ENCODE data around the gene CNBD2. TPM values are rescaled to one million over a fixed set of nuclear protein-coding genes. Genes with fewer than 3 reads are reported as not detected.
"Not testable (repeated sequence)": the region's sequence is repeated elsewhere in the genome, so short reads cannot be mapped to it uniquely, and the experiment has no call there.

CNBD2 gene
- total RNA-seq, 2 donors from 2014 or later: 1.0 to 4.0 TPM

- no peak for TF ChIP-seq CTCF (IDR thresholded peaks at IDR 0.05)
- no peaks in the 10 kb centered on the region for H3K36me3 ChIP-seq
These were observed 41.7 kb downstream of the CNBD2 start for GRCh38 chr20:36010076-36010475.

GRCh38 chr20:36010825-36011224 lies 42.4 kb downstream of the CNBD2 start:
- Histone ChIP-seq H3K9me3 (no peaks in the 10 kb centered on the region), H3K36me3 (no peaks in the 10 kb centered on the region), H3K27me3 (no peaks in the 10 kb centered on the region), H3K4me3 (no peak overlapping the region), H3K4me1 (no peaks in the 10 kb centered on the region), H3K27ac (no peak overlapping the region)
- no peak for DNase-seq (ENCODE audit: low spot score)
- TF ChIP-seq CTCF (IDR thresholded peaks at IDR 0.05): no peak

More at GRCh38 chr20:36010076-36010475, 41.7 kb downstream of the CNBD2 start:
- no peaks in the 10 kb centered on the region for H3K4me1 ChIP-seq
- H3K9me3 ChIP-seq: no peaks in the 10 kb centered on the region
- no peak overlapping the region for H3K27ac ChIP-seq
- DNase-seq (ENCODE audit: low spot score): no peak
- no peaks in the 10 kb centered on the region for H3K27me3 ChIP-seq
- no peak overlapping the region for H3K4me3 ChIP-seq

GRCh38 chr20:36015806-36016403 lies 47.5 kb downstream of the CNBD2 start:
- Histone ChIP-seq H3K36me3 (no peaks in the 10 kb centered on the region), H3K4me1 (peaks cover 0 to 8% of the 10 kb centered on the region in 2 donors), H3K27ac (no peak overlapping the region), H3K4me3 (no peak overlapping the region), H3K27me3 (no peaks in the 10 kb centered on the region), H3K9me3 (no peaks in the 10 kb centered on the region)
- DNase-seq (ENCODE audit: low spot score): no peak
- no peak for TF ChIP-seq CTCF (IDR thresholded peaks at IDR 0.05)

- Histone ChIP-seq H3K27me3 (no peaks in the 10 kb centered on the region), H3K27ac (no peak overlapping the region), H3K4me1 (peaks cover 0 to 8% of the 10 kb centered on the region in 2 donors), H3K36me3 (no peaks in the 10 kb centered on the region), H3K9me3 (no peaks in the 10 kb centered on the region), H3K4me3 (no peak overlapping the region)
- DNase-seq (ENCODE audit: low spot score): no peak
- TF ChIP-seq CTCF (IDR thresholded peaks at IDR 0.05): no peak
These were observed 48.9 kb downstream of the CNBD2 start for GRCh38 chr20:36017048-36017951.

GRCh38 chr20:36018208-36018988 lies 50.0 kb downstream of the CNBD2 start:
- H3K9me3 ChIP-seq: no peaks in the 10 kb centered on the region
- no peak for DNase-seq (ENCODE audit: low spot score)
- H3K36me3 ChIP-seq: no peaks in the 10 kb centered on the region
- no peak for TF ChIP-seq CTCF (IDR thresholded peaks at IDR 0.05)
- H3K4me3 ChIP-seq: no peak overlapping the region
- H3K4me1 ChIP-seq: peaks cover 0 to 8% of the 10 kb centered on the region in 2 donors
- no peak overlapping the region for H3K27ac ChIP-seq
- no peaks in the 10 kb centered on the region for H3K27me3 ChIP-seq

- H3K4me3 ChIP-seq; DNase-seq (ENCODE audit: low spot score); H3K4me1 ChIP-seq; H3K27ac ChIP-seq; H3K36me3 ChIP-seq; H3K27me3 ChIP-seq; H3K9me3 ChIP-seq: not testable (repeated sequence)
These were observed 57.7 kb downstream of the CNBD2 start for GRCh38 chr20:36026131-36026530.
